HG02943 (cell line): ENCODE results near the gene CACNA1C.

Experiments used
- ATAC-seq: cut with Tn5 transposase; IDR thresholded peaks from one replicate; pipeline ENCODE4 v1.9.1; 2021; ENCODE audit warnings: mild to moderate bottlenecking, low read depth, moderate library complexity; ENCODE audit not compliant: unreplicated experiment

CACNA1C gene

DNA sequence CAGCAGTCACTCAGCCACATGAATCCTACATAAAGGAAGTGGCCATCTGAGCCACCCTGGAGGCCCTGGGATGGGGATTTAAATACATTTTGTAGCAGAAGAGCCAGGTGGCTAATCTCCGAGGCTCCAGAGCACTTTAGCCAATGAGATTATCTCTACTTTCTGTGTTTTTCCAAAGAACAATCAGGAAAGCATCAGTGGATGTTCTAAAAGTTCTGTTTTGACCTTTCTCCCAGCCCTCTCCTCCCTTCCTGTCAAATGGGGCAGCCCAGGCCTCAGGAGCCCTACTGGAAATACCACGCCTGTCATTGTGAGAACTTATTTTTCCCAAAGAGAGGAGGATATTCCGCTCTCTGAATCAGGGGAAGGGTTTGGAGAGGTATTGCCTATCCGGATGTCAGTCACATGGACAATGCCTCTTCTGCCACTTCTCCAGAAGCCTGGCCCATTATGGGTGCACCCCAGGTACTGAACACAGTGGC is 405.2 kb downstream of the CACNA1C start:
- ATAC-seq, result no peak

- ATAC-seq, result no peak
Observed at GRCh38 chr12:2460051-2460670, 407.4 kb downstream of the CACNA1C start.

- no peak for ATAC-seq
Observed at GRCh38 chr12:2461046-2461445, 408.3 kb downstream of the CACNA1C start.

DNA sequence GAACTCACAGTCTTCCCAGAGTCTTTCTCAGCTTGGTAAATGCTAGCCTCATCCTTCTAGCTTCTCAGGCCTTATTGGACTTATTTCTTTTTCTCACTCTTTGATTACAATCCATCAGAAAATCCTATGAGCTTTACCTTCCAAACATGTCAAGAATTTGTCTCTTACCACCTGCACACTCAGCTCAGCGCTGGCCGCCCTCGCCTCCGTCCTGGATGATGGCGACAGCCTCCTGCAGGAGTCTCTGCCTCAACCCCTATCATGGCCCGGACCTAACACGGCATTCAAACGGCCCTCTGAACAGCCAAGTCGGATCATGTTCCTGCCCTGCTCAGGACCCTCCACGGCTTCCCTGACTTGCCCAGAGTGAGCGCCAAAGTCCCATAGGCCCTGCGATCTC is 408.9 kb downstream of the CACNA1C start:
- no peak for ATAC-seq

DNA sequence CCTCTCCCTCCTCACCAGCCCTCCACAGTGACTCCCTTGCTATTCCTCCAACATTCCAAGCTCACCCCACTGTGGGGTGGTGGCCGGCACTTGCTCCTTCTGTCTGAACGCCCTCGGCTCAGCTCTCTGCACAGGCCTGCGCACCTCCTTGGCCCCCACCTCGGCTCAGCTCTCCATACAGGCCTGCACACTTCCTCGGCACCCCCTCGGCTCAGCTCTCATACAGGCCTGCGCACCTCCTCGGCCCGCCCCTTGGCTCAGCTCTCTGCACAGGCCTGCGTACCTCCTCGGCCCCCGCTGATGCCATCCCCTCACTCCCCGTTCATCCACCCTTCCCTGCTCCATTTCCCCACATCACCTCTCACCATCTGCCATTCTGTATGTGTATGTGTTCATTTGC is 409.3 kb downstream of the CACNA1C start:
- no peak for ATAC-seq

DNA sequence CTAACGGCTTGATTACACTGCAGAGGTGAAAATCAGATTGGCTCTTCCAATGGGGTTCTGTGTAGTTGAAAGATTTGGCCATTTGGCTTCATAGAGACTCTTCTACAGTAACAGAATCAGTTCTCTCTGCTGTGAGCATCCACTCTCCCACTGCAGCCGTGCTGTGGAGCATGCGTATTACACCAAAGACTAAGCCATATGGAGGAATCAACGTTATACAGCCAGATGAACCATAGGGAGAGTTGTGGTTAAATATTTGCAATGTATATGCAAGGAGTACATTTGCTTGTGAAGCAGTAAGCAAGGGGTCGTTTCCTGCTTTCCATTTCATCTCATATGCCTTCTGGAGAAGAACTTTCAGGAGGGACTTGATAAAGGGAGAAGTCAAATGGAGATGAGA is 410.9 kb downstream of the CACNA1C start:
- no peak for ATAC-seq

GRCh38 chr12:2465681-2466080 is 412.9 kb downstream of the CACNA1C start:
- ATAC-seq, result no peak

- no peak for ATAC-seq
Observed at GRCh38 chr12:2466211-2466610, 413.4 kb downstream of the CACNA1C start.

DNA sequence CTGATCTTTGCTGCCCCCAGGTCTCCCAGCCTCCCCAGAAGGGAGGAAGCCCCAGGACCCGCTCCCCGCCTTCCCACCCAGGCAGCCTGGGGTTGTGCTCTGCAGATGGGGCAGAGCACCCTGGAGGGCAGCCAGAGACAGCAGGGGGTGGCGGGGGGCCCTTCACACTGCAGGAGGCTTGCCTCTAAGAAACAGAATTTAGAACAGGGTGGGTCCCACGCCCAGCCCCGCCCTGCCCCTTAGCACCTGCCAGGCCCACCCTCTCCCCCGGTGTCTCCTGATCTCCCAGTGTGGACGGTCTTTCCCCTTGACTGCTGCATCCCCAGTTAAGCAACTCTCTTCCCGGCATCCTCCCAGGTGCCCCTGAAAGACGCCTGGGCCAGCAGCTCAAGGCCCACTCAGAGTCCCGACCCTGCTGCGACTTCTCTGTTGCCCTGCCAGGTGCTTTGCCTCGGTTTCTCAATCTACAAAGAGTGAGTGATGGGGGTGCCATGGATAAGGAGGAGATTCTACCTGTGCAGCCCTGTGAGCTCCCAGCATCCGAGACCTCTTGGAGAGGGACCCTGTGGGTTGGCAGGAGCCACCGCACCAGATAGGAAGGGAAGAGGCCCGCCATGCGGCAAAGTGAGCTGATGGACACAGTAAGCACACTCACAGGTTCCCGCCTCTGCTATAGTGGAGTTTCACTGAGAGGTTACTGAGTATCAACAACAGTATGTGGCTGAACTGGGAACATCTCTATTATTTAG is 414.8 kb downstream of the CACNA1C start:
- no peak for ATAC-seq

- no peak for ATAC-seq
Observed at GRCh38 chr12:2475984-2476383, 423.2 kb downstream of the CACNA1C start.

GRCh38 chr12:2477009-2477766 is 424.4 kb downstream of the CACNA1C start:
- no peak for ATAC-seq

DNA sequence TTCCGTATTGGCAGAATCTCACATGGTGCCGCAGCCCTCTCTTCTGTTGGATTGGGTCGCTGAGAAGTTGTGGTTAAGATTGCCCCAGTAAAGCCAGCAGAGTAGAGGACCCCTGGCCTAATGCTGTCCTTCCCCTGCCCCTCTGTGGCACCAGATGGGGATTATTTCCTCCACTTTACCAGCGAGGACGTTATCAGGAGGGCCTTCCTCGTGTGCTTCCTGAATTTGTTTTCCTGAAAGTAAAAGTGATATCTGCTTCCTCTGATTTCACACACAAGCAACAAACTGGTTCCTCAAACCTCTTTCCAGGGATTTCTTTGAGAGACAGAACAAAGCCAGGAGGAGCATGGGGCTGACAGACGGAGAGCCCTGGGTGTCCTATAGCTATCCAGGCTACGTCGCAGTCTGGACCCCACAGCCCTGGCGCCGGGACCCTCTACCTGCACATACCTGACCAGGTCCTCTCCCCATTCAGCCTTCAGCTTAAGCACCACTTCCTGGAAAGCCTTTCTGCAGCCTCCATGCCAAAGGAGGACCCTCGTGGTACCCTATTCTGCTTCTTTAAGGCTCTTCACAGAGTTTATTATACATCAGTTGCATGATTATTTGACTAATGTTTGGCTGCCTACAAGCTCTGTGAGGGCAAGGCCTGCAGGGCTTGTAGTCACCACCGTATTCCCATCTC is 427.2 kb downstream of the CACNA1C start:
- ATAC-seq, result no peak

- ATAC-seq, result no peak
Observed at GRCh38 chr12:2481346-2481745, 428.6 kb downstream of the CACNA1C start.

GRCh38 chr12:2481951-2482350 is 429.2 kb downstream of the CACNA1C start:
- ATAC-seq, result no peak

DNA sequence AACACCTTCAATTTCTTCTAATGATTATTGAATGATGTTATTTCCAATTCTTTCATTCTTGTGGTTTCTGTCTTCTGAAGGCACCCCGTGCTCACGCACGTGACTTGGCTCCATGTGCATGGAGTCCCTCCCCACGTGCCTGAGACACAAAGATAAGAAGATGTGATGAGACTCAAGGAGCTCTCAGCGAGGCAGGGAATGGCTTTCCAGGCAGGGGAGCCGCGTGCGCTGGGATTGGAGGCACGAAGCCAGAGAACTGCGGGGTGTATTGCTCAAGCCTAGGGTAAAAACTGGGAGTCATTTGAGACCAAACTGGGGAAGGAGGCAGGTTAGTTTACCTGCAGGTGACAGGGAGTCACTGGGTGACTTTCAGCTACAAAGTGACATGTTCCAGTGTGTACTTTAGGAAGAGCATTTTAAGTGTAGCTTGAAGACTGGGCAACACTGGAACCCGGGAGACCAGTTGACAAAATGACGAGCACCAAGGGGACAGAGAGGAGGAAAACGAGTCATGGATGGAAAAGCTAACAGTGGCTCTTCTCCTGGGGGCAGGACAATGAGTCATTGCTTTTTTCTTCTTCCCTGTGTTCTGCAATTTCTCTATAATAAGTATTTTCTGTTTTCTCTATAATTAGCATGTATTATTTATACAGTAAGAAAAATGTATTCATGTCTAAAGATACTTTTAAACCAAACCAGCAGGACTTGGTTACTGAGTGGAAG is 430.3 kb downstream of the CACNA1C start:
- no peak for ATAC-seq

- no peak for ATAC-seq
Observed at GRCh38 chr12:2483713-2484112, 430.9 kb downstream of the CACNA1C start.

GRCh38 chr12:2484141-2484776 is 431.5 kb downstream of the CACNA1C start:
- ATAC-seq, result no peak

DNA sequence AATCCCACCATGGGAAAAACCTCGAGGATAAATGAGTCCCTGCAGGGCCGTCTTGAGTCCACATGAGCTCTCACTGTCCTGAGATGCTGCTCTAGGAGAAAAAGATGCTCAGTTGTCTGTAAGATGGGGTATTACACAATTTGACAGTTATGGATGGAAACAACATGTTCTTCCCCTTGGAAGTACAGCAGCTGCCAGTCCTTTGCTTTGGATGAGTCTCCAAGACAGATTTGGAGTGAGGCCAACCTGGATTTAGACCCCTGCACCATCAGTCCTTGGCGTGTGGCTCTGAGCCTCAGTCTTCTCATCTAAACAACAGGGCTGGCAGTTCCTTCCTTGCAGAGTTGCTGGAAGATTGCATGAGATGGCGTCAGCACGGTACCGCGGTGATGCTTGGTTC is 432.9 kb downstream of the CACNA1C start:
- ATAC-seq, result no peak

DNA sequence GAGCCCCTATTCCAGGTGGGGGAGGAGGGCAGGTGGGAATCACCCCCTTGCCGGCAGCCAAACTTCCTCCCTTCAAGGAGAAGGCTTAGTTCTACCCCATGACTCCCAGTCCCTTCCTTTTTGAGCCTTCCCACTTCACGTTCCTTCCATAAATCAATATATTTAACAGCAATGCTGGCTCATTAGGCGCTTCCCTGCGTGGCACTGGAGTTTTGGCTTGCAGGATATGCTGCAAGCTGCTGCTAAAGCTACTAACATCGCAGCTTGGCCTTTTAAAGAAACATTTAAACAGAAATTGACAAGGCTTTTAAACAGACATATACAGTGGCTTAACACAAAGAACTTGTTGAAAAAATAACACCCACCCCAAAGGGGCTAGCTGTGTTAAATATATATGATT is 434.0 kb downstream of the CACNA1C start:
- ATAC-seq, result no peak

- no peak for ATAC-seq
Observed at GRCh38 chr12:2487278-2487677, 434.5 kb downstream of the CACNA1C start.
